Heart left ventricle (tissue), 16 donors: ENCODE measurements around the gene SERP2. TPM values are rescaled to one million over a fixed set of nuclear protein-coding genes. Genes with fewer than 3 reads are reported as not detected.

ENCODE experiments used
- ATAC-seq, 4 donors: fragments of 200-7000 bp; cut with Tn5 transposase; one replicate each; pipeline ENCODE4 v1.9.1; 2020 to 2022; ENCODE audit warnings: moderate library complexity in 4 of 4, mild to moderate bottlenecking in 3 of 4, moderate number of reproducible peaks in 1 of 4
- DNase-seq, 5 donors: peaks; one replicate each; pipeline ENCODE4 v3.0.0-alpha.2; 2020
- H3K27ac ChIP-seq, 12 donors: fragments of 200-600 bp; sonication (generic) in 4 of 12; one replicate each; pipeline versions ENCODE4 v1.5.0 to v1.8.0; 2016 to 2022; ENCODE audit warnings: mild to moderate bottlenecking in 2 of 12
- H3K27me3 ChIP-seq, 9 donors: fragments of 200-600 bp; sonication (generic) in 2 of 9; one replicate each; pipeline versions ENCODE4 v1.5.1 to v1.8.0; 2016 to 2022; ENCODE audit warnings: mild to moderate bottlenecking in 3 of 9
- H3K36me3 ChIP-seq, 9 donors: fragments of 200-600 bp; sonication (generic) in 2 of 9; one replicate each; pipeline versions ENCODE4 v1.5.0 to v1.8.0; 2018 to 2022; ENCODE audit warnings: mild to moderate bottlenecking in 2 of 9
- H3K4me1 ChIP-seq, 12 donors: fragments of 200-600 bp; sonication (generic) in 4 of 12; one replicate each; pipeline versions ENCODE4 v1.5.0 to v1.8.0; 2016 to 2022; ENCODE audit warnings: mild to moderate bottlenecking in 3 of 12
- H3K4me3 ChIP-seq, 12 donors: fragments of 200-600 bp; sonication (generic) in 4 of 12; one replicate each; pipeline versions ENCODE4 v1.5.0 to v1.8.0; 2017 to 2022; ENCODE audit warnings: mild to moderate bottlenecking in 9 of 12, moderate library complexity in 4 of 12
- H3K9me3 ChIP-seq, 12 donors: fragments of 200-600 bp; sonication (generic) in 4 of 12; one replicate each; pipeline versions ENCODE4 v1.5.0 to v1.8.0; 2016 to 2022; ENCODE audit warnings: mild to moderate bottlenecking in 1 of 12
- POLR2A ChIP-seq, 2 donors: fragments of 450-650 bp; IDR thresholded peaks; one replicate each; pipeline ENCODE4 v1.6.1; 2017; ENCODE audit warnings: antibody characterized with exemption in 2 of 2, mild to moderate bottlenecking in 2 of 2, moderate library complexity in 2 of 2
- WGBS, 4 donors: extraction: QIAGEN DNeasy Blood & Tissue Kit in 2 of 4; methylation state at CpG; one replicate each; pipeline versions ENCODE4 v1.1.5 to v1.1.7; 2013 to 2018; 5-methylcytosine and 5-hydroxymethylcytosine counted together
- intact Hi-C, 10 donors: fragments of 100-400 bp; cut with DNase I; formaldehyde crosslinking; loops; one replicate each; pipeline versions ENCODE4 v1.11.1 to v1.14.2; 2022
- polyA plus RNA-seq, 2 donors: library from polyadenylated mRNA; stranded (reverse); fragments of 200-250 nt; gene quantifications; one replicate each; pipeline ENCODE4 v1.2.3, GENCODE V29; 2013
- total RNA-seq, 9 donors: library from RNA; depleted of rRNA in 2 of 9; stranded (reverse); fragments of >200 nt in 2 of 9; fragmentation: NEBNext Ultra II Directional in 3 of 9; extraction: Animal tissue kit (Norgen Biotek cat#: 25700) in 3 of 9; gene quantifications; one replicate each; pipeline versions ENCODE4 v1.1.0 to v1.2.4, GENCODE V29; 2016 to 2023
- TF ChIP-seq, protein P1 (sequence below), 12 donors: fragments of 200-600 bp; sonication (generic) in 4 of 12; IDR thresholded peaks; one replicate each; pipeline versions ENCODE4 v1.5.0 to v1.8.0; 2018 to 2022; ENCODE audit warnings: antibody characterized with exemption in 12 of 12, mild to moderate bottlenecking in 5 of 12
- donor health status: ischemic (EF 13 %, LVEDD 7.1; RV severe dilation, severe dysfunction).
- donor health status: healthy with polysubstance abuse.
- donor health status: DM: no; HTN: yes; CAD: no.
- donor health status: DM: no; HTN: no; CAD: no.
- donor health status: ischemic (EF 25% LVEDD 6.9; RV normal size, moderate dysfunction).
- donor health status: ischemic (EF 25% LVEDD 5.7; RV mildly dilated, moderate dysfunction).
- donor health status: healthy.
- donor health status: DM: yes; HTN: yes; CAD: no.
- donor health status: ischemic (EF 35%, LVEDD 5.7; RV mildly dilated, moderate dysfunction).
- donor health status: nonischemic (EF 11% LVEDD 7.7; RV severe dilation, severe dysfunction).
- donor health status: DM: yes; HTN: yes; CAD: no.
- donor health status: PGD.
- donor health status: ischemic (EF 29% LVEDD 5.4; RV normal size, mild dysfunction).
- donor health status: nonischemic (EF 23%, LVEDD 6.1; RV moderate dilation, normal function).

SERP2 gene
- total and polyA plus RNA-seq, 11 donors: 9.6 to 16.6 (median 12.9) TPM

DNA sequence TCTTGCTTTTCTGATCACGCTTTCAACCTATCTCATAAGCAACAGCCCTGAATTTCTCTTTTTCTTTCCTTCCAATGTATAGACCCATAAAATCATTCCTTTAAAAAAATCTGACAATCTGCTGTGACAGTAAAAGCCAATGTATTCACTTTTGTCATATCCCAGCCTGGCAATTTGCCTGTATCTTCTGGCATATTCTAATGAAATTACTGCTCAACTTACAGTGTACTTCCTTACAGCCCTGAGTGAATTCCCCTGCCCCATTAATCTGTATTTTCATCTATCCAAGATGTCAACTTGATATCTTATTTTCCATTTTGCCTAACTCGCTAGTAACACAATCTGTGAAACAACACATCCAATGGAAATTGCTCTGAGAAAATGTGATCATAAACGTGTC, 18.0 kb upstream of the SERP2 start:
- intact Hi-C loops: loop anchor here in 1 of 10 donors (5.0 kb wide), 1 partner anchor 33 kb away; no protein-coding TSS in a partner anchor
- no peak overlapping the region for H3K27ac ChIP-seq
- H3K4me3 ChIP-seq: no peak overlapping the region
- H3K9me3 ChIP-seq: no peaks in the 10 kb centered on the region
- DNase-seq (no peak), ATAC-seq (no peak)
- no peaks in the 10 kb centered on the region for H3K27me3 ChIP-seq
- no peak for TF ChIP-seq POLR2A (IDR thresholded peaks at IDR 0.05)
- TF ChIP-seq, protein P1, sequence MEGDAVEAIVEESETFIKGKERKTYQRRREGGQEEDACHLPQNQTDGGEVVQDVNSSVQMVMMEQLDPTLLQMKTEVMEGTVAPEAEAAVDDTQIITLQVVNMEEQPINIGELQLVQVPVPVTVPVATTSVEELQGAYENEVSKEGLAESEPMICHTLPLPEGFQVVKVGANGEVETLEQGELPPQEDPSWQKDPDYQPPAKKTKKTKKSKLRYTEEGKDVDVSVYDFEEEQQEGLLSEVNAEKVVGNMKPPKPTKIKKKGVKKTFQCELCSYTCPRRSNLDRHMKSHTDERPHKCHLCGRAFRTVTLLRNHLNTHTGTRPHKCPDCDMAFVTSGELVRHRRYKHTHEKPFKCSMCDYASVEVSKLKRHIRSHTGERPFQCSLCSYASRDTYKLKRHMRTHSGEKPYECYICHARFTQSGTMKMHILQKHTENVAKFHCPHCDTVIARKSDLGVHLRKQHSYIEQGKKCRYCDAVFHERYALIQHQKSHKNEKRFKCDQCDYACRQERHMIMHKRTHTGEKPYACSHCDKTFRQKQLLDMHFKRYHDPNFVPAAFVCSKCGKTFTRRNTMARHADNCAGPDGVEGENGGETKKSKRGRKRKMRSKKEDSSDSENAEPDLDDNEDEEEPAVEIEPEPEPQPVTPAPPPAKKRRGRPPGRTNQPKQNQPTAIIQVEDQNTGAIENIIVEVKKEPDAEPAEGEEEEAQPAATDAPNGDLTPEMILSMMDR (IDR thresholded peaks at IDR 0.05): no peak
- 63 to 75% (median 71%) methylated on average over 3 of the region's 3 CpGs for WGBS, 4 donors
- no peaks in the 10 kb centered on the region for H3K36me3 ChIP-seq
- H3K4me1 ChIP-seq: no peaks in the 10 kb centered on the region

DNA sequence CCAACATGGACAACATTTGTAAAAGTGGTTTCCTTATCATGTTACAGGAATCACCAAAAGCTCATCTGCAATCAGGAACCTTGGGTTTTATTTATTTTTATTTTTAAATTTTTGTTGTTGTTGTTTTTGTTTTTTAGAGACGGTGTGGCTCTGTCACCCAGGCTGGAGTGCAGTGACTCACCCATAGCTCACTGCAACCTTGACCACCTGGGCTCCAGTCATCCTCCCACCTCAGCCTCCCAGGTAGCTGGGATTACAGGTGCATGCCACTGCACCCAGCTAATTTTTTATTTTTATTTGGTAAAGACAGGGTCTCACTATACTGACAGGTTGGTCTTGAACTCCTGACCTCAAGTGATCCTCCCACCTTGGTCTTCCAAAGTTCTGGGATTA, 13.6 kb upstream of the SERP2 start:
- Histone ChIP-seq H3K9me3 (no peaks in the 10 kb centered on the region), H3K27me3 (no peaks in the 10 kb centered on the region), H3K36me3 (no peaks in the 10 kb centered on the region), H3K4me3 (no peak overlapping the region), H3K27ac (no peak overlapping the region), H3K4me1 (peaks cover 0 to 17% (median 2%) of the 10 kb centered on the region in 12 donors)
- 85 to 98% (median 95%) methylated on average over 1 of the region's 1 CpG for WGBS, 4 donors
- ATAC-seq: no peak
- DNase-seq: no peak
- intact Hi-C loops: loop anchor here in 3 of 10 donors (5.0 to 10.0 kb wide), 3 partner anchors 38 to 65 kb away; no protein-coding TSS in a partner anchor
- TF ChIP-seq, protein P1 (IDR thresholded peaks at IDR 0.05): no peak
- no peak for TF ChIP-seq POLR2A (IDR thresholded peaks at IDR 0.05)

DNA sequence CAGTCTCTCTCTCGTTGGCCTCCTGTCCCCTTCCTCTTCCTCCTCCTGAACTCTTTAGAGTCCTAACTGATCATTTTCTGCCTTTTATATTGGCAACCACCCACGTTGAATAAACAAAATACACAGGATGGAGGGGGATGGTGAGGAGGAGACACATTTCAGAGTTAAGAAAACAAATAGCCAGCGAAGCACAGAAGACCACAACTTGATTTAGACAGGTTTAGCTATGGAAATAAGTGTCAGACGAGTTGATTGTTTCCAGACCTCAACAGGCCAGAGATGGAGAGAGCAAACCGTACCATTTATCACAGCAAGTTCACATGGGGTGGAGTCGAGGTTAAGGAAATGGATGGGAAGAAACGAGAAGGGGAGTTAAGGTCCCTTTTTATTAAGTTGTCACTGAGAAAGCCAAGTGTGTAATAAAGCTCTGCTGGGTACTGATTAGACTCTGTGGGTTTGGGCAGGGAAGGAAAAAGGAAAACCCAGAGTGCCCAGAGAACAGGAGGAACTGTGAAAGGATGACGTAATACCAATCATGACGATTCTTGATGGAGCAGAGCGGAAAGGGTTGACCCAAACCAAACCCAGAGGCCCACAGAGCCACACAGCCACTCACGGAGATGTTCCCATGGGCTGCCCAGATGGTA, 11.1 kb upstream of the SERP2 start:
- Histone ChIP-seq H3K4me3 (no peak overlapping the region), H3K36me3 (no peaks in the 10 kb centered on the region), H3K27me3 (no peaks in the 10 kb centered on the region), H3K9me3 (no peaks in the 10 kb centered on the region), H3K27ac (peak overlapping the region in 1 of 12 donors; percentile 43), H3K4me1 (peaks cover 0 to 17% (median 2%) of the 10 kb centered on the region in 12 donors)
- ATAC-seq (no peak), DNase-seq (no peak)
- intact Hi-C loops: loop anchor here in 2 of 10 donors (5.0 to 10.0 kb wide), 2 partner anchors 50 to 68 kb away; no protein-coding TSS in a partner anchor
- WGBS, 4 donors: 59 to 83% (median 70%) methylated on average over 11 of the region's 11 CpGs
- no peak for TF ChIP-seq POLR2A (IDR thresholded peaks at IDR 0.05)
- TF ChIP-seq, protein P1 (IDR thresholded peaks at IDR 0.05): no peak

DNA sequence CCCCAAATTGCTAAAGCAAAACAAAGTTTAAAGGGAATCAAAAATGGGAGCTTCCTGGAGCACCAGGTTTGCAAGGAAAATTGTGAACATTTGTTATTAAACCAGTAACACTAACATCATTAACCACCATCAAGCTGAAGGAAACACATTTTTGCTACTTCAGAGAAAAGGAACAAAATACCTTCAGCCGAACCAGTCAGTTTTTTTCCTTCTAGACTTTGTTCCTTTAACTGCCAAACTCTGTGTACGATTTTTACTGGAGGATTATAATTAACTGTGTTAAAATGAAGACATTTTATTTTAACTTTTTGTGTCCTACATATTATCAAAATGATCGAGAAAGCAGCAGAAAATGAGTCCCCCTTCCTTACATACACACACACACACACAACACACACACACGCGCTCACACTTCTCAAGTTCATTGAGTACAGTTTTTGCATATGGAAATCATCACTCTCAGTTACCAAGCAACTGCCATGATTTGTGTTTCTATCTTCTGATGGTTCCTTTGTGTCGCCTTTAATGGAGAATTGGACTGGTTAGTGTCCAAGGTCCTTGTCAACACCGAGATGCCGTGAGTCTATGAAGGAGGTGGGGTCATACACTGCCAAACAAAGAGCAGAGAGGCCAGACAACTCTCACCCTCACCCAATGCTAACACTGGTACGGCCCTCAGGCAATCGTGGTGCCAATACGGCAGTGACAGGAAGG, 9.8 kb upstream of the SERP2 start:
- H3K27ac ChIP-seq: peak overlapping the region in 6 of 12 donors; percentile 15 to 62 (median 34)
- peak; percentile 92 to 95 (median 94) for ATAC-seq
- DNase-seq: peak in 3 of 5 donors; percentile 42 to 63 (median 60)
- H3K4me1 ChIP-seq: peaks cover 0 to 29% (median 2%) of the 10 kb centered on the region in 12 donors
- 43 to 49% (median 48%) methylated on average over 11 of the region's 11 CpGs for WGBS, 4 donors
- H3K36me3 ChIP-seq: no peaks in the 10 kb centered on the region
- H3K27me3 ChIP-seq: no peaks in the 10 kb centered on the region
- no peaks in the 10 kb centered on the region for H3K9me3 ChIP-seq
- intact Hi-C loops: loop anchor here in 2 of 10 donors (5.0 to 10.0 kb wide), 2 partner anchors 51 to 69 kb away; no protein-coding TSS in a partner anchor
- no peak overlapping the region for H3K4me3 ChIP-seq
- TF ChIP-seq, protein P1 (IDR thresholded peaks at IDR 0.05): no peak
- no peak for TF ChIP-seq POLR2A (IDR thresholded peaks at IDR 0.05)
